Suprapubic skin (tissue), 4 donors: ENCODE data around the gene EVL. TPM values are rescaled to one million over a fixed set of nuclear protein-coding genes. Genes with fewer than 3 reads are reported as not detected.
"Not testable (repeated sequence)": the region's sequence is repeated elsewhere in the genome, so short reads cannot be mapped to it uniquely, and the experiment has no call there.

Experiments used
- DNase-seq, 2 donors: peaks; one replicate each; pipeline ENCODE4 v3.0.0-alpha.2; 2019; ENCODE audit warnings: low spot score in 2 of 2
- H3K27ac ChIP-seq: fragments of 200-600 bp; sonication (generic); one replicate; pipeline ENCODE4 v1.5.1; 2019
- H3K27me3 ChIP-seq: fragments of 200-600 bp; sonication (generic); one replicate; pipeline ENCODE4 v1.5.1; 2019
- H3K36me3 ChIP-seq: fragments of 200-600 bp; sonication (generic); one replicate; pipeline ENCODE4 v1.5.1; 2019
- H3K4me1 ChIP-seq: fragments of 200-600 bp; sonication (generic); one replicate; pipeline ENCODE4 v1.5.1; 2019
- H3K4me3 ChIP-seq: fragments of 200-600 bp; sonication (generic); one replicate; pipeline ENCODE4 v1.5.1; 2019; ENCODE audit warnings: mild to moderate bottlenecking
- H3K9me3 ChIP-seq: fragments of 200-600 bp; sonication (generic); one replicate; pipeline ENCODE4 v1.5.1; 2019
- EP300 ChIP-seq: sonication (generic); formaldehyde crosslinking; IDR thresholded peaks from one replicate; pipeline ENCODE4 v1.6.1; 2017; ENCODE audit warnings: antibody characterized with exemption
- POLR2A ChIP-seq, 2 donors: fragments of 450-650 bp; IDR thresholded peaks; one replicate each; pipeline ENCODE4 v1.6.1; 2017; ENCODE audit warnings: antibody characterized with exemption in 2 of 2, mild to moderate bottlenecking in 2 of 2, moderate library complexity in 2 of 2
- POLR2AphosphoS5 ChIP-seq, 3 donors: sonication (generic); formaldehyde crosslinking; IDR thresholded peaks; one replicate each; pipeline ENCODE4 v1.6.1; 2017; ENCODE audit warnings: antibody characterized with exemption in 3 of 3
- WGBS: methylation state at CpG from one replicate; pipeline ENCODE4 v1.1.5; 2018; 5-methylcytosine and 5-hydroxymethylcytosine counted together
- total RNA-seq, 4 donors: library from RNA; depleted of rRNA; stranded (reverse); fragments of >200 nt; gene quantifications; one replicate each; pipeline ENCODE4 v1.1.0, GENCODE V29; 2016
- TF ChIP-seq, protein P1 (sequence below), 2 donors: fragments of 200-600 bp in 1 of 2; fragments of 450-650 bp in 1 of 2; sonication (generic) in 1 of 2; IDR thresholded peaks; one replicate each; pipeline ENCODE4 v1.5.1; 2016 to 2019; ENCODE audit warnings: antibody characterized with exemption in 2 of 2, mild to moderate bottlenecking in 1 of 2, moderate library complexity in 1 of 2

EVL gene
- total RNA-seq, 4 donors from 2014 or later: 48.8 to 80.0 (median 61.4) TPM

DNA sequence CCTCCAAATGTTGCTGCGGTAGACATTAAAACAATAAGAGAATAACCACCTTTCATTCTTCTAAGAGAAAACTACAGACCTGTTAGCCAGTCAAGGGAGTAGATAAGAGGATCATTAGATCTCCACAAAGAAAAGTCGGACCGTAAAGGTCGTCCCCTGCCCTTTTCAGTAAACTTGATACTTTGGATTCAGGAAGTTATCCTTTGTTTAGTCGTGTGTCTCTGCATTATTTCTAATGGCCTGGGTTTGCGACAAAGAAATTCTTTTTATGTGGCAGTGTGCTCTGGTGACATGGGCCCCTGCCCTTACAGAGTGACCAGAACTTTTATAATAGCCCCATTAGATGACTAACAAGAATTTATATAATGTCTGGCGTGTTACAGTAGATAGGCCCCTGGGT, 44.6 kb upstream of the EVL start:
- no peak overlapping the region for H3K27ac ChIP-seq
- H3K36me3 ChIP-seq: no peaks in the 10 kb centered on the region
- no peak overlapping the region for H3K4me3 ChIP-seq
- TF ChIP-seq POLR2A (IDR thresholded peaks at IDR 0.05) (no peak), POLR2AphosphoS5 (IDR thresholded peaks at IDR 0.05) (no peak)
- TF ChIP-seq, protein P1, sequence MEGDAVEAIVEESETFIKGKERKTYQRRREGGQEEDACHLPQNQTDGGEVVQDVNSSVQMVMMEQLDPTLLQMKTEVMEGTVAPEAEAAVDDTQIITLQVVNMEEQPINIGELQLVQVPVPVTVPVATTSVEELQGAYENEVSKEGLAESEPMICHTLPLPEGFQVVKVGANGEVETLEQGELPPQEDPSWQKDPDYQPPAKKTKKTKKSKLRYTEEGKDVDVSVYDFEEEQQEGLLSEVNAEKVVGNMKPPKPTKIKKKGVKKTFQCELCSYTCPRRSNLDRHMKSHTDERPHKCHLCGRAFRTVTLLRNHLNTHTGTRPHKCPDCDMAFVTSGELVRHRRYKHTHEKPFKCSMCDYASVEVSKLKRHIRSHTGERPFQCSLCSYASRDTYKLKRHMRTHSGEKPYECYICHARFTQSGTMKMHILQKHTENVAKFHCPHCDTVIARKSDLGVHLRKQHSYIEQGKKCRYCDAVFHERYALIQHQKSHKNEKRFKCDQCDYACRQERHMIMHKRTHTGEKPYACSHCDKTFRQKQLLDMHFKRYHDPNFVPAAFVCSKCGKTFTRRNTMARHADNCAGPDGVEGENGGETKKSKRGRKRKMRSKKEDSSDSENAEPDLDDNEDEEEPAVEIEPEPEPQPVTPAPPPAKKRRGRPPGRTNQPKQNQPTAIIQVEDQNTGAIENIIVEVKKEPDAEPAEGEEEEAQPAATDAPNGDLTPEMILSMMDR (IDR thresholded peaks at IDR 0.05): no peak
- no peaks in the 10 kb centered on the region for H3K9me3 ChIP-seq
- 90% methylated on average over 7 of the region's 7 CpGs for WGBS
- no peaks in the 10 kb centered on the region for H3K27me3 ChIP-seq
- H3K4me1 ChIP-seq: peaks cover 22% of the 10 kb centered on the region
- DNase-seq: no peak

DNA sequence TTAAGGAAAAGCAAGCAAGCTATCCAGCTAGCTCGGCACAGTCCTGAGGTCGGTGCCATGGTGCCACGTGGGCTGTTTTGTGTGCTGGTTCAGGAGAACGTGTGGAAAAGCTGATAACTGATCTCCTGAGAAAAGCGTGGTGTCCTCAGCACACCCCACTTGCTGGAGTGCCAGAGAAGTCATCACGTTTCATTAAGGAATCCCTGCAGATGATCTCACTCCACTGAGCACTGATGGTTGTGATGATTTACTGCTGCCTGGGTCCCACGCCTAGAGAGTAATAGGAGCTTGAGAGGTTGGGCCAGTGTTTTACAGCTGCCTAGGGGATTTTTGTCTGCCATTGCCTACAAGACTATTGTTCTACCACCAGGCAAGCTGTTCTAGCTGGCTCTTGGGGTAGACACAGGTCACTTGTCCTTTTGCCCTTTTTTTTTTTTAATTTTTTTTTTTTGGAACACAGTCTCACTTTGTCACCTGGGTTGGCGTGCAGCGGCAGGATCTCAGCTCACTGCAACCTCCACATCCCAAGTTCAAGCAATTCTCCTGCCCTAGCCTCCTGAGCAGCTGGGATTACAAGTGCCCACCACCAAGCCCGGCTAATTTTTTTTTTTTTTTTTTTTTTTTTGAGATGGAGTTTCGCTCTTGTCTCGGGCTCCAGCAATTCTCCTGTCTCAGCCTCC, 42.3 kb upstream of the EVL start:
- Histone ChIP-seq H3K36me3 (no peaks in the 10 kb centered on the region), H3K27me3 (no peaks in the 10 kb centered on the region), H3K9me3 (no peaks in the 10 kb centered on the region), H3K4me1 (peaks cover 19% of the 10 kb centered on the region), H3K4me3 (no peak overlapping the region), H3K27ac (no peak overlapping the region)
- no peak for DNase-seq
- TF ChIP-seq EP300 (no peak), POLR2AphosphoS5 (IDR thresholded peaks at IDR 0.05) (no peak), POLR2A (IDR thresholded peaks at IDR 0.05) (no peak)
- TF ChIP-seq, protein P1 (IDR thresholded peaks at IDR 0.05): no peak
- 67% methylated on average over 12 of the region's 12 CpGs for WGBS

DNA sequence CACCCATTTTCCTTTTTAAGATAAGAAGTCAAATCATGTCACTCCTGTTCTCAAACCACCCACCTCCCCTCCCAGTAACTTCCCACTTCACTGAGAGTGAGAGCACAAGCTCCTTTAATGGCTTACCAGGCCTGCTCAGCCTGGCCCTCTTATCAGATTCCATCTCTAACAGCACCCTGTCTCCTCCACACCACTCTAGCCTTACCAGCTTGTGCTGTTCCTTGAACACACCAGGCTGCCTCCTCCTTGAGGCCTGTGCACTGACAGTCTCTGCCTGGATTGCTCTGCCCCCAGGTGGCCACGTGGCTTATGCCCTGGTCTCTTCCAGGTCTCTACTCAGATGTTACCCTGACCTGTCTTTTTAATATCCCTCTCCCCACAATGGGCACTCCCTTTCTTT, 40.1 kb upstream of the EVL start:
- Histone ChIP-seq H3K4me1 (peaks cover 17% of the 10 kb centered on the region), H3K27ac (no peak overlapping the region)
- 31% methylated on average over 1 of the region's 1 CpG for WGBS

DNA sequence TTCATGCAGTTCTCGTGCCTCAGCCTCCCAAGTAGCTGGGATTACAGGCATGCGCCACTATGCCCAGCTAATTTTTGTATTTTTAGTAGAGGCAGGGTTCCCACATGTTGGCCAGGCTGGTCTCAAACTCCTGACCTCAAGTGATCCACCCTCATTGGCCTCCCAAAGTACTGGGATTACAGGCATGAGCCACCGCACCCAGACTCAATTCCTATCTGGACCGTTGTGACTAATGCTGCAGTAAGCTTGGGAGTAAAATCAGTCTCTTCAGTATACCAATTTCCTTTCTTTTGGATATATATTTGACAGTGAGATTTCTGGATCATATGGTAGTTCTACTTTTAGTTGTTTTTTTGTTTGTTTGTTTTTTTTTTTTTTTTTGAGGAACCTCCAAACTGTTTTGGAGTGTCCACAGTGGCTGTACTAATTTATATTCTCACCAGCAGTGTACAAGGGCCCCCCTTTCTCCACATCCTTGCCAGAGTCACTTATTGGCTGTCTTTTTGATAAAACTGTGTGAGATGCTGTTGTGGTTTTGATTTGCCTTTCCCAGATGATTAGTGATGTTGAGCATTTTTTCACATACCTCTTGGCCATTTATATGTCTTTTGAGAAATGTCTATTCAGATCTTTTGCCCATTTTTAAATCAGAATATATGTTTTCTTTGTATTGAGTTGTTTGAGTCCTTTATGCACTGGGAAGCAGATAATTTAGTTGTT, 37.3 kb upstream of the EVL start:
- no peak for DNase-seq
- Histone ChIP-seq H3K9me3 (no peaks in the 10 kb centered on the region), H3K36me3 (no peaks in the 10 kb centered on the region), H3K4me3 (no peak overlapping the region), H3K27me3 (no peaks in the 10 kb centered on the region), H3K4me1 (peaks cover 41% of the 10 kb centered on the region), H3K27ac (no peak overlapping the region)
- 98% methylated on average over 4 of the region's 4 CpGs for WGBS
- TF ChIP-seq POLR2A (IDR thresholded peaks at IDR 0.05) (no peak), EP300 (no peak), POLR2AphosphoS5 (IDR thresholded peaks at IDR 0.05) (no peak)
- TF ChIP-seq, protein P1 (IDR thresholded peaks at IDR 0.05): no peak

More for the DNA sequence above, 40.1 kb upstream of the EVL start:
- Histone ChIP-seq H3K4me3 (no peak overlapping the region), H3K27me3 (no peaks in the 10 kb centered on the region), H3K9me3 (no peaks in the 10 kb centered on the region), H3K36me3 (no peaks in the 10 kb centered on the region)
- no peak for DNase-seq
- no peak for TF ChIP-seq POLR2AphosphoS5 (IDR thresholded peaks at IDR 0.05)
- no peak for TF ChIP-seq POLR2A (IDR thresholded peaks at IDR 0.05)
- TF ChIP-seq EP300: no peak
- TF ChIP-seq, protein P1 (IDR thresholded peaks at IDR 0.05): no peak

DNA sequence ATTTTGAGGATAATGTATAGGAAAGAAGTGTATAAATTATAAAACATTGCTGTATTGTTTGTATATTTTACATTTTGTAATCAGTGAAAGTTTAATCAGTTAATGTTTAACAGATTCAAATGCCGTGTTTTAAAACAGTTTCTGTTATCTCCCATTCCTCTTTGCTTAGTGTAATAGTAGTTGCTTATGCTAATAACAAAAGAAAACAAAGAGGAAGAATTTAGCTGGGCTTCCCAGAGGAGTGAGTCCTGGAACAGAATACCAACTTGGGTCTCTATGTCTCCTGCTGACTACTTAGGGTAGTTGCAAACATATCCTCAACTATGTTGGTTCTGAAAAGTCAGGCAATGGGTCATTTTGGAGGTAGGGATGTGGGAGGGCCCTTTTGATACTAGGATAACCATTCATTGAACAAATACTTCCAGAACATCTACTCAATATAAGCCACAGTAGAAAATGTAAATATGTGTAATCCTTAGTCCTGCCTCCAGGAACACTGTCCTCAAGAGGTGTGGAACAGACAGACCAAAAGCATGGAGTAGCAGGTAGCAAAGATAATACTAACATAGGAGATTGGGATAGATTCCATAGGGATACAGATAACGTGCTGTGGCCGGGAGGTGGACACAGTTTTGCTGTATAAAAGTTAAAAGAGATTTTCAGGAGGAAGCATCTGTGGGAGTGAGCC, 36.1 kb upstream of the EVL start:
- H3K4me1 ChIP-seq: peaks cover 40% of the 10 kb centered on the region
- H3K27me3 ChIP-seq: no peaks in the 10 kb centered on the region
- no peak overlapping the region for H3K4me3 ChIP-seq
- DNase-seq: no peak
- H3K27ac ChIP-seq: no peak overlapping the region
- H3K36me3 ChIP-seq: no peaks in the 10 kb centered on the region
- WGBS: 86% methylated on average over 3 of the region's 3 CpGs
- TF ChIP-seq POLR2AphosphoS5 (IDR thresholded peaks at IDR 0.05): no peak
- TF ChIP-seq, protein P1 (IDR thresholded peaks at IDR 0.05): no peak
- no peak for TF ChIP-seq EP300
- TF ChIP-seq POLR2A (IDR thresholded peaks at IDR 0.05): no peak
- no peaks in the 10 kb centered on the region for H3K9me3 ChIP-seq

DNA sequence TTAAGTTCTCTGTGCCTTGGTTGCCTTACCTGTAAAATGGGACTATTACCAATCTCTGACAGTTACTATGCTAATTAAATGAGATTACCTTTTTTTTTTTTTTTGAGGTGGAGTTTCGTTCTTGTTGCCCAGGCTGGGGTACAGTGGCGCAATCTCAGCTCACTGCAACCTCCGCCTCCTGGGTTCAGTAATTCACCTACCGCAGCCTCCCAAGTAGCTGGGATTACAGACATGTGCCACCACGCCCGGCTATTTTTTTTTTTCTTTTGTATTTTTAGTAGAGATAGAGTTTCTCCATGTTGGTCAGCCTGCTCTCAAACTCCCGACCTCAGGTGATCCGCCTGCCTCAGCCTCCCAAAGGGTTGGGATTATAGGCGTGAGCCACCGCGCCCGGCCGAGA, 35.2 kb upstream of the EVL start:
- H3K36me3 ChIP-seq, H3K9me3 ChIP-seq, H3K27me3 ChIP-seq, H3K4me3 ChIP-seq, DNase-seq: not testable (repeated sequence)
- Histone ChIP-seq H3K27ac (peak overlapping the region; percentile 76), H3K4me1 (peaks cover 33% of the 10 kb centered on the region)
- 71% methylated on average over 13 of the region's 13 CpGs for WGBS
